BLaER1 (cell line): Measurements from ENCODE around the gene MSH3.
A peak's percentile ranks its signal among the peaks of the same experiment; 100 is the strongest.

Experiments used
- H3K27ac ChIP-seq: shearing (Covaris generic); formaldehyde crosslinking; 2 replicates; pipeline ENCODE4 v1.8.1; 2022
- H3K27me3 ChIP-seq: shearing (Covaris generic); formaldehyde crosslinking; 2 replicates; pipeline ENCODE4 v1.8.1; 2022
- H3K36me3 ChIP-seq: shearing (Covaris generic); formaldehyde crosslinking; 2 replicates; pipeline ENCODE4 v1.8.1; 2022
- H3K4me1 ChIP-seq: shearing (Covaris generic); formaldehyde crosslinking; 2 replicates; pipeline ENCODE4 v1.8.1; 2022
- H3K4me2 ChIP-seq: shearing (Covaris generic); formaldehyde crosslinking; 2 replicates; pipeline ENCODE4 v1.8.1; 2022
- H3K4me3 ChIP-seq: shearing (Covaris generic); formaldehyde crosslinking; 2 replicates; pipeline ENCODE4 v1.8.1; 2022
- H3K9ac ChIP-seq: shearing (Covaris generic); formaldehyde crosslinking; 2 replicates; pipeline ENCODE4 v1.8.1; 2022
- H3K9me3 ChIP-seq: shearing (Covaris generic); formaldehyde crosslinking; 2 replicates; pipeline ENCODE4 v1.8.1; 2022
- H4K20me1 ChIP-seq: shearing (Covaris generic); formaldehyde crosslinking; 2 replicates; pipeline ENCODE4 v1.8.1; 2022
- Cebpa-rat ChIP-seq: shearing (Covaris generic); IDR thresholded peaks from 2 replicates; pipeline ENCODE4 v1.8.1; 2022

The MSH3 gene

GRCh38 chr5:80740999-80741398 is 86.5 kb downstream of the MSH3 start:
- Histone ChIP-seq H3K9me3 (peaks cover 23% of the 10 kb centered on the region), H4K20me1 (no peaks in the 10 kb centered on the region), H3K9ac (peak overlapping the region; percentile 32; the same call in 1 of the 2 replicates), H3K27ac (peak overlapping the region; percentile 36), H3K4me1 (peaks cover 60% of the 10 kb centered on the region), H3K4me2 (peak overlapping the region; percentile 69), H3K4me3 (peak overlapping the region; percentile 38), H3K27me3 (no peaks in the 10 kb centered on the region), H3K36me3 (peaks cover 38% of the 10 kb centered on the region)
- TF ChIP-seq Cebpa-rat = no peak

GRCh38 chr5:80744149-80744548 is 89.7 kb downstream of the MSH3 start:
- H3K36me3 ChIP-seq = peaks cover 49% of the 10 kb centered on the region
- H3K27me3 ChIP-seq = no peaks in the 10 kb centered on the region
- no peaks in the 10 kb centered on the region for H4K20me1 ChIP-seq
- no peak overlapping the region for H3K4me3 ChIP-seq
- H3K4me2 ChIP-seq = no peak overlapping the region
- no peak for TF ChIP-seq Cebpa-rat
- H3K4me1 ChIP-seq = peaks cover 38% of the 10 kb centered on the region
- H3K9ac ChIP-seq = no peak overlapping the region
- H3K27ac ChIP-seq = no peak overlapping the region
- peaks cover 23% of the 10 kb centered on the region for H3K9me3 ChIP-seq

GRCh38 chr5:80745490-80745889 is 91.0 kb downstream of the MSH3 start:
- no peaks in the 10 kb centered on the region for H3K27me3 ChIP-seq
- no peak overlapping the region for H3K4me3 ChIP-seq
- H3K9ac ChIP-seq = no peak overlapping the region
- H3K4me1 ChIP-seq = peaks cover 25% of the 10 kb centered on the region
- no peak overlapping the region for H3K4me2 ChIP-seq
- no peak for TF ChIP-seq Cebpa-rat
- H3K27ac ChIP-seq = no peak overlapping the region
- peaks cover 23% of the 10 kb centered on the region for H3K9me3 ChIP-seq
- no peaks in the 10 kb centered on the region for H4K20me1 ChIP-seq
- peaks cover 52% of the 10 kb centered on the region for H3K36me3 ChIP-seq

GRCh38 chr5:80747922-80748321 is 93.5 kb downstream of the MSH3 start:
- Histone ChIP-seq H3K4me1 (0 out of 2 replicates have a peak, but pooled peaks cover 1% of the 10 kb centered on the region), H3K9ac (no peak overlapping the region), H3K4me2 (no peak overlapping the region), H3K27me3 (no peaks in the 10 kb centered on the region), H3K4me3 (no peak overlapping the region), H3K9me3 (peaks cover 20% of the 10 kb centered on the region), H4K20me1 (no peaks in the 10 kb centered on the region), H3K36me3 (peaks cover 60% of the 10 kb centered on the region), H3K27ac (no peak overlapping the region)
- TF ChIP-seq Cebpa-rat = no peak

- no peak for TF ChIP-seq Cebpa-rat
- Histone ChIP-seq H3K27me3 (no peaks in the 10 kb centered on the region), H4K20me1 (no peaks in the 10 kb centered on the region), H3K4me1 (peaks cover 25% of the 10 kb centered on the region), H3K36me3 (peaks cover 19% of the 10 kb centered on the region), H3K4me3 (no peak overlapping the region), H3K27ac (no peak overlapping the region), H3K9ac (no peak overlapping the region), H3K4me2 (no peak overlapping the region), H3K9me3 (no peaks in the 10 kb centered on the region)
Observed at GRCh38 chr5:80752427-80752826, 98.0 kb downstream of the MSH3 start.

GRCh38 chr5:80753712-80754111 is 99.3 kb downstream of the MSH3 start:
- Histone ChIP-seq H3K4me2 (no peak overlapping the region), H3K9ac (no peak overlapping the region), H3K36me3 (peaks cover 19% of the 10 kb centered on the region), H3K4me3 (no peak overlapping the region), H4K20me1 (no peaks in the 10 kb centered on the region), H3K27ac (no peak overlapping the region), H3K4me1 (peaks cover 25% of the 10 kb centered on the region), H3K9me3 (no peaks in the 10 kb centered on the region), H3K27me3 (no peaks in the 10 kb centered on the region)
- no peak for TF ChIP-seq Cebpa-rat

- H4K20me1 ChIP-seq = no peaks in the 10 kb centered on the region
- H3K27ac ChIP-seq = peak overlapping the region; percentile 37; the same call in 1 of the 2 replicates
- H3K36me3 ChIP-seq = peaks cover 13% of the 10 kb centered on the region
- H3K9me3 ChIP-seq = no peaks in the 10 kb centered on the region
- no peak for TF ChIP-seq Cebpa-rat
- H3K9ac ChIP-seq = peak overlapping the region; percentile 50; the same call in 1 of the 2 replicates
- H3K4me2 ChIP-seq = peak overlapping the region; percentile 87
- H3K4me1 ChIP-seq = peaks cover 25% of the 10 kb centered on the region
- H3K27me3 ChIP-seq = no peaks in the 10 kb centered on the region
- peak overlapping the region; percentile 25; the same call in 1 of the 2 replicates for H3K4me3 ChIP-seq
Observed at GRCh38 chr5:80754900-80755299, 100.4 kb downstream of the MSH3 start.

- H3K9me3 ChIP-seq = no peaks in the 10 kb centered on the region
Observed at GRCh38 chr5:80755626-80756025, 101.2 kb downstream of the MSH3 start.

GRCh38 chr5:80756292-80756691 is 101.8 kb downstream of the MSH3 start:
- TF ChIP-seq Cebpa-rat = no peak
- Histone ChIP-seq H3K27ac (no peak overlapping the region), H3K27me3 (no peaks in the 10 kb centered on the region), H3K4me1 (peaks cover 25% of the 10 kb centered on the region), H3K9ac (no peak overlapping the region), H4K20me1 (no peaks in the 10 kb centered on the region), H3K4me2 (peak overlapping the region; percentile 87), H3K9me3 (no peaks in the 10 kb centered on the region), H3K36me3 (peaks cover 18% of the 10 kb centered on the region), H3K4me3 (no peak overlapping the region)

More at GRCh38 chr5:80755626-80756025, 101.2 kb downstream of the MSH3 start:
- peak overlapping the region; percentile 50; the same call in 1 of the 2 replicates for H3K9ac ChIP-seq
- H3K27me3 ChIP-seq = no peaks in the 10 kb centered on the region
- peaks cover 15% of the 10 kb centered on the region for H3K36me3 ChIP-seq
- H3K4me2 ChIP-seq = peak overlapping the region; percentile 87
- H4K20me1 ChIP-seq = no peaks in the 10 kb centered on the region
- peak overlapping the region; percentile 25; the same call in 1 of the 2 replicates for H3K4me3 ChIP-seq
- no peak for TF ChIP-seq Cebpa-rat
- peak overlapping the region; percentile 18; the same call in 1 of the 2 replicates for H3K27ac ChIP-seq
- H3K4me1 ChIP-seq = peaks cover 25% of the 10 kb centered on the region

GRCh38 chr5:80757290-80757689 is 102.8 kb downstream of the MSH3 start:
- H3K27me3 ChIP-seq = no peaks in the 10 kb centered on the region
- H3K9ac ChIP-seq = no peak overlapping the region
- TF ChIP-seq Cebpa-rat = no peak
- no peaks in the 10 kb centered on the region for H4K20me1 ChIP-seq
- no peak overlapping the region for H3K4me2 ChIP-seq
- no peak overlapping the region for H3K27ac ChIP-seq
- H3K9me3 ChIP-seq = no peaks in the 10 kb centered on the region
- peaks cover 14% of the 10 kb centered on the region for H3K36me3 ChIP-seq
- no peak overlapping the region for H3K4me3 ChIP-seq
- H3K4me1 ChIP-seq = peaks cover 25% of the 10 kb centered on the region
